Measurements from ENCODE around the gene CACNA1B.

Gene CACNA1B

GRCh38 chr9:137967280-137967953 is 89.8 kb downstream of the CACNA1B start:
- DNase-seq (ENCODE audit: low spot score): no peak

GRCh38 chr9:137968235-137968634 is 90.7 kb downstream of the CACNA1B start:
- DNase-seq (ENCODE audit: low spot score): no peak

DNA sequence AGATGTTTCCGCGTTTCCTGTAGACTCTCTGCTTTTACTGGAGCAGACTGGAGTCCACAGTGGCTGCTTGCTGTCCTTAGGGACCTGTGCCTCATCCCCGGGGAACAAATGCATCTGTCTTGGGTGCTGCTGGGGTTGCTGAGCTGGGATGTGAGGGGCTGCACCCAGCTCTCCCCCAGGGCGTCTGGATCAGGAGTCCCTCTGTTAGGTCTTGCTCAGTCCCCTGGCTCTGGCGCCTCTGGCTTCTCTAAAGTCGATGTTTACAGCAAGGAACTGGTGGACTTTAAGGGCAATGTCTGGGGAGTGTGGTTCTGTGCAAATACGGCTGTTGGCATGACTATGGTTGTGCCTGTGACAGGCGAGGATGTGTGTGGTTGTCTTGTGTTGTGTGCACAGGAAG is 91.4 kb downstream of the CACNA1B start:
- DNase-seq (ENCODE audit: low spot score): no peak

GRCh38 chr9:137969685-137970084 is 92.1 kb downstream of the CACNA1B start:
- no peak for DNase-seq (ENCODE audit: low spot score)

- no peak for DNase-seq (ENCODE audit: low spot score)
Observed at GRCh38 chr9:137970098-137970497, 92.5 kb downstream of the CACNA1B start.

DNA sequence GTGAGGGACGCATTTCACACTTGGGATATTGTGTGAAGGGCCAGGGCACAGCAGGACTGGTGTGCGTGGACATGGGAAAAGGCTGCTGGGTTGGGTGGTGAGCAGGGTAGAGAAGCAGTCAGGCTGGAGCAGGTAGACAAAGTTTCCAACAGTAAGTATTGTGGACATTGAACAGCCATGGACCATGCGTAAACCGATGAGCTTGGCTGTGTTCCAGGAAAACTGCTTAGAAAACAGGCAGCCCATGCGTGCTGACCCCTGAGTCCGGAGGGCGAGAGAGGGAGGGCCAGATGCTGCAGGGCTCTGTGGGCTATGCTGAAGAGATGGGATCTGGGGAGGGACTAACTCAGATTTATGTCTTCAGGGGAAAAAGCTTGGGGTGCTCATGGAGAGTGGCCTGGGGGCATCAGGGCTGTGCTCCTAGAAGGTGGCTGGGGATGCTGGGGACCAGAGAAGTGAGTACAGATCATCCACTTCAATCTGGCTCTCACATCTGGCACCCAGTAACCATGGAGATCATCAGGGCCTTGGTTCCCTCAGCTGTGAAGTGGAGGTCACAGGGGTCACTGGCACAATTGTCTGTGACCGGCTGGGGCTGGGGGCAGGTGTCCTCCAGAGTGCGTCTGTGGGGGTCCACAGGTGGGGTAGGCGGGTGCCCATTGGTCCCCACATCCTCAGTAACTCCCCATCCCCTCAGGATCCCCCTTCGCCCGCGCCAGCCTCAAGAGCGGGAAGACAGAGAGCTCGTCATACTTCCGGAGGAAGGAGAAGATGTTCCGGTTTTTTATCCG is 93.3 kb downstream of the CACNA1B start:
- DNase-seq (ENCODE audit: low spot score): no peak

DNA sequence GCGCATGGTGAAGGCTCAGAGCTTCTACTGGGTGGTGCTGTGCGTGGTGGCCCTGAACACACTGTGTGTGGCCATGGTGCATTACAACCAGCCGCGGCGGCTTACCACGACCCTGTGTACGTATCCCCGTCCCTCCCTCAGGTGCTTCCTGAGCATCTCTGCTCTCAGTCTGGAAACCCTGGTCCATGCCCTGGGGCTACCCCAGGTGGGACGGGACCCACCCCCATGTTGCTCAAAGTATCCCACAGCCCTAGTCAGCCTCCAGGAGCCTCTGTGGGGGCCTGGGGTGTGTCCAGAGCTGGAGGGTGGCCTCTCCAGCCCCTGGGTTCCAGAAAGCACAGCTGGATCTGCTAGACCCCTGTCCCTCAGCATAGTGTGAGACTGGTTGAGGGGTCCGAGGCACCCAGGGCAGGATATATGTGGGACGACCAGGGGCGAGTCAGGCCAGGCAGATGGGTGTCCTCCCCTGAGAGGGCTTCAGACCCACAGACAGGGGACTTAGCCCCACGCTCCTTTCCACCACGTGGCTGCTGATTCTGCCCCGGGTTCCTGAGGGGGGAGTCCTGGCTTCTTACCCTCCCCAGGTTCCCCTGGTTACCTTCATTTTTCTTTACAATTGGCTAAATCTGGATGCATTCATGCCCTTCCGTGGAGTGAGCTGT is 94.0 kb downstream of the CACNA1B start:
- DNase-seq (ENCODE audit: low spot score): no peak

DNA sequence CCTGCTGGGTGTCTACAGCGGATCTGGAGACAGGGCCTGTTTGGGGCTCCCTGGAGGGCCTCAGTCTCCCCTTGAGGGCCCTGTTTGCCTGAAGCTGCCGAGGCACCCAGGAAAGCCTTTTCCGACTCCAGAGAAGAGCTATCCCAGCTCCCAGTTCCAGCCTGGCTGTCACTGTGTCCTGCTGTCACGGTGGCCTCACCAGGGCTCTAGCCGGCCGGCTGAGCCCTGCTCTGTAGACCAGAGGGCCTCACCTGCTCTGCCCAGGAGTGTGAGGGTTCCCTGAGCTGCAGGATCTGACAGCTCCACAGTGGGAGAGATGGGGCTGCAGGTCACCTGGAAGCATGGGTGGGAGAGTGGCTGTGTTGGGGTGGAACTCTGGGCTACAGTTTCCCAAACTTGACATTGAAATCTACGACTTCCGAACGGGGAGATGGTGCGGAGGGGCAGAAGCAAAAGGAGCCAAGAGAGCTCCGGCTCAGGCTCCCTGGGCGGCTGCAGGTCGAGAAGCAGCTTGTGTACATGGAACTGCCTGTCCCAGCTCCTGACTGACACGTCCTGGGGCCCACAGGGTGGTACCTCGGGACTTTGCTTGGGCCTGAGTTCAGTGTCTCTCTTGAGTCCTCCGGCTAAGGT is 94.9 kb downstream of the CACNA1B start:
- no peak for DNase-seq (ENCODE audit: low spot score)

DNA sequence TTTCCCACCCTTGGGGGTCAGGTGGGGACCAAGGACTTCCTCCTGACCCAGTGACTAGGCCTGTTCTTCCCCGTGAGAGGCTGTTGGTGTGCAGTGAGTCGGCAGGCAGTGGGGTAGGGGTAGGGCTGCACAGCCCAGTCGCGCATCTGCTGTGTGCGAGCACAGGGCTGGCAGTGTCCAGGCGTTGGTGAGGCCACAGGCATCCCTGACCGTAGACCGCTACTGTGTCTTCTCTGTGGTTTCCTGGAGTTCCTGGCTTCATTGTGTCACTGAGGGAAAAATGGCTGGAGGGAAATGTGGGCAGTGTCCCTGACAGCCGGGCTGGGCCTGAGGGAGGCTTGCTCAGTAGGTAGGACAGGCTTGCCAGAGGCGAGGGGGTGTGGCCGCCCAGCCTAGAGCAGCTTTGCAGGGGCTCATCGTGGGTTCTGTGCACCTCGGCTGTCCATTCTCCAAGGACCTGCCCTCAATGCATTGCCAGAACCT is 95.4 kb downstream of the CACNA1B start:
- DNase-seq (ENCODE audit: low spot score): no peak

DNA sequence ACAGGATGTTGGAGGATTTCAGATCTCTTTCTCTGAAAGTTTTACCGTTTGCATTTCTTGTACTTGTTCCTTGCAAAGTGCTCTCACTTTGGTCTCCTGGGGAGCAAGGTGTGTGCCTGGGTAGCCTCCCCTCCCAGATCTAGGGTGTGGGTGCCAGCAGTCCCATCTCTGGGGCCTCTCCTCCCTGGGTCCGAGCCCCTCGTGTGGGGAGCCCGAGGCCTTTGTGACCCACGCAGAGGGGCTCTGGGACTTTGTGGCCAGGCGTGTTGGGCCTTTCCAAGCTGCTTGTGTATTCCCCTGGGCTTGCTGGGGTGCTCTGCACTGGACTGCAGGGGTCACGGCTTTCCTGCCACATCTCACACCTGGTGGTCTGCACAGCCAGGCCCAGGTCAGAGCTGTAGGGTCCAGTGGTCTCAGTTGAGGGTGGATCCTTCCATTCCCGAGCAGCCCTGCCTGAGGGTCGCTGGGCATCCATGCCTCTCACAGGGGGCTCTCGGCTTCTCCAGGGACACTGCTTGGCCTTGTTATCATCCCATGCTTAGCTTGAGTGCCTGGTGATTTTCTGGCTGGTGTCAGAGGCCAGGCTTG is 96.3 kb downstream of the CACNA1B start:
- no peak for DNase-seq (ENCODE audit: low spot score)

DNA sequence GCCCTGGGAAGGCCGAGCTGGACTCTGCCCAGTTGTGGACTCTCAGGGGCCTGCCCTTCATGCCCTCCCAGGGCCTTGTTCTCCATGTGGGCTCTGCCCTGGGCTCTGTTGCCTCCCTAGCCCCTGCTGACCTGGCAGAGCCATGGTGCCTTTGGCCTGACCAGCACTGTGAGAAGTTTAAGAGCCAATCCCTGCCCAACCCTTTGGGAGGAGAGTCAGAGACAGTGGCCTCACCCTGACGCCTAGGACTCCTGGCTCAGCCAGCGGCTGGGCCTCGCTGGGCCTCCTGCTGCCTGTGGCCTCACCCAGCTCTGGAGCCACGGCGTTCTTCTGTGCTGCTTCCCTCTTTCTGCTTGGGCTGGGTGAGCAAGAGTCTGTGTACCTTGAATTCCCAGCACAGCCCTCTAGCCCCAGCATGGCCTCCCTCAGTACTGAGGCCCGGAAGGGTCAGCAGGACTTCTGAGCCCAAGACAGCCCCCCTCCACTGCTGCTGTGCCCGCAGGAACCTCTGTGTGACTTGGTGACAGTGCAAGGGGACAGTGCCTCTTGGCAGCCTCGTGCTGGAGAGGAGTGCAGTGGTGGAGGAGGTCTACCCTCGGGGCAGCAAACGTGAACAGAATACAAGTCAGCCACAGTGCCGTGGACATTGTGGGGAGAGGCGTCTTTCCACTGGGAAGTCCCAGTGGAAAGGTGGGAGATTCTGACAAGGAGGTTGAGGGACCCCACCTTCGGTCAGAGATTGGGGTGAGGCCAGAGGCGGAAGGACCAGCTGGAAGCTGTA is 97.4 kb downstream of the CACNA1B start:
- DNase-seq (ENCODE audit: low spot score): no peak

- DNase-seq (ENCODE audit: low spot score): no peak
Observed at GRCh38 chr9:137975527-137975913, 97.9 kb downstream of the CACNA1B start.

- DNase-seq (ENCODE audit: low spot score): no peak
Observed at GRCh38 chr9:137975936-137976565, 98.5 kb downstream of the CACNA1B start.

GRCh38 chr9:137977571-137978261 is 100.1 kb downstream of the CACNA1B start:
- DNase-seq (ENCODE audit: low spot score): no peak

DNA sequence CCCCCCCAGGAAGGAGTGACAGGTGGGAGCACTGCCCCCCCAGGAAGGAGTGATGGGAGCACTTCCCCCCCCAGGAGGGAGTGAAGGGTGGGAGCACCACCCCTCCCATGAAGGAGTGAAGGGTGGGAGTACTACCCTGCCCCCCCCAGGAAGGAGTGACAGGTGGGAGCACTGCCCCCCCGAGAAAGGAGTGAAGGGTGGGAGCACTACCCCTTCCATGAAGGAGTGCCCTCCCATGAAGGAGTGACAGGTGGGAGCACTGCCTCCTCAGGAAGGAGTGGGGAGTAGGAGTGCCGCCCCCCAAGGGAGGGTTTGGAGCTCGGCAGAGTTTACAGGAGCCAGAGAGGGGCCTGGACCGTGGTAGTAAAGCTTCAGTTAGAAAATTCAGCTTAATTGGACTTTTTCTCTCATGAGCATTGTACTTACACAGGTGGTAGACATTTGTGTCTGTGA is 100.7 kb downstream of the CACNA1B start:
- no peak for DNase-seq (ENCODE audit: low spot score)

DNA sequence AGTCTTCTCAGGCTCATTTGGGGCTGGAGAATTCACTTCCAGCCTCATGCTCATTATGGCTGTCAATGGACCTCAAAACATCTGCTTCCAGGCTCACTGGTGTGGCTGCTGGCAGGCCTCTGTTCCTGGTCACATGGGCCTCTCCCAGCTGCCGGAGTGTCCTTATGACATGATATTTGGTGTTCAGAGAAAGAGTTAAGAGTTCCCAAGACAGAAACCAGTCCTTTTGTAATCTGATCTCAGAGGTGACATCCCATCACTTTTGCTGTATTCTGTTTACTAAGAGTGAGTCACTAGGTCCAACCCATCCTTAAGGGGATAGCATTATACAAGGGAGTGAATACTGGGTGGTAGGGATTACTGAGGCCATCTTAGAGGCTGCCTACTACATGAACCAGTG is 104.6 kb downstream of the CACNA1B start:
- DNase-seq (ENCODE audit: low spot score): no peak

DNA sequence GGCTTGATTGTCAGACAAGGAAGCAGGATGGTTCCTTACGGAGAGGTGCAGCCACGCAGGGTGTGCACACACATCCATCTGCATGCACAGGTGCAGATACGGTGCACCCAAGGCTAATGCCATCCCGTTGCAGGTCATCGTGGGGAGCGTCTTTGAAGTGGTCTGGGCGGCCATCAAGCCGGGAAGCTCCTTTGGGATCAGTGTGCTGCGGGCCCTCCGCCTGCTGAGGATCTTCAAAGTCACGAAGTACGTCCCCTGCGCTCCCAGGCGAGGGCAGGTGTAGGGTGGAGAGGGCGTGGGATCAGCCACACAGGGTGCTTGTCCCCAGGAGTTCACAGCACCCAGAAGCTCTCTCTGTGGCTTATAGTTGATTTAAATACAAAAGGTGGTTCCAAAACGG is 106.4 kb downstream of the CACNA1B start:
- DNase-seq (ENCODE audit: low spot score): no peak

DNA sequence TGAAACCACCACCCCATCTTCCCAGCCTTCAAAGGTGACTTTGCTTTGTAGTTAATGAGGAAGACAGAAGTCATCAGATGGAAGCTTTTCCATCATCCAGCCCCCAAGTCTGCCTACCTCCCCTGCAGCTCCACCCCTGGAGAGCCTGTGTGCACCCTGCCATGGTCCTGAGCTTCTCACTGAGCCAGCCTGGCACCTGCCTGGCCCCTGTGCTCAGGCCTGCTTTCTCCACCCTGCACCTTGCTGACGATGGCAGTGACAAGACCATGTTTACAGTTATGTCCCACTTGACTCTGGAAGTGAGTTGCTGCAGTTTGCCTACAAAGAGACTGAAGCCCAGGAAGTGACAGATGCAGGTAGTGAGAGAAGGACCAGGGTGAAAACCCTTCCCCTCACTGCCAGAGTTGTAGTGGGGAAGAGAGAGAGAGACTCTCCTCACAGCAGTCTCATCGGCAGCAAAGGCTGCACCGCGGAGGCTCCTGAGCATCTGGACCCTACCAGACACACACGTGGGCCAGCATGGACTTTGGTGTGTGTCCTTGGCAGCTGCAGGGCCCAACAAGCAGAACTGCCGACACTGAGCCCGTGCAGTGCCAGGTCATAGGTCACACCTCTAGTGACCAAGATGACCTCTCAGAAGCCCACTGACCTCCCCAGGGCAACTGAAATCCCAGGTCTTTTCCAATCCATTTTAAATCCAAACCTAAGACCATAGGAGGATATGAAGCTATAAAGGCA is 107.1 kb downstream of the CACNA1B start:
- no peak for DNase-seq (ENCODE audit: low spot score)

DNA sequence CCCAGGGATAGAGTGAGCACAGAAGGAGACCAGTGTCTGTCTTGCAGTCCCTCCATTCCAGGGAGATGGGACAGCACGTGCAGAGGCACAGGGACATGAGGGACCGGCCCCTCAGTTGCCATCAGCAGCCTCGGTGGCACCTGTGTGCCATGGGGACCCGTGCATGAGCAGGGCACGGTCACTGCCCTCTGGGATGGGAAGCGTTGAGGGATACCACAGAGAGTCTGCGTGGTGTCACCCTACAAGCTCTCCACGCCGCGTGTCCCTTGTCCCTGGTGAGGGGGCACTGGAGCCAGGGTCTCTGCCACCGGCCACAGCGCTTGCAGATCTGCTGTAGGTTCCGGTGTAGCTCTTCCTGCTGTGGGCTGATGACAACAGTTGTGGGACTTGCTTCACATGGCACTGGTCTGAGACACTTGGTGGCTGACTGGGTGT is 108.1 kb downstream of the CACNA1B start:
- no peak for DNase-seq (ENCODE audit: low spot score)

All from hematopoietic multipotent progenitor cell treated with erythropoietin and hydrocortisone succinate and interleukin-3 and kit ligand, for 15 days (in vitro differentiated cells).